ENCODE results near the gene PRDM1.

Gene PRDM1

DNA sequence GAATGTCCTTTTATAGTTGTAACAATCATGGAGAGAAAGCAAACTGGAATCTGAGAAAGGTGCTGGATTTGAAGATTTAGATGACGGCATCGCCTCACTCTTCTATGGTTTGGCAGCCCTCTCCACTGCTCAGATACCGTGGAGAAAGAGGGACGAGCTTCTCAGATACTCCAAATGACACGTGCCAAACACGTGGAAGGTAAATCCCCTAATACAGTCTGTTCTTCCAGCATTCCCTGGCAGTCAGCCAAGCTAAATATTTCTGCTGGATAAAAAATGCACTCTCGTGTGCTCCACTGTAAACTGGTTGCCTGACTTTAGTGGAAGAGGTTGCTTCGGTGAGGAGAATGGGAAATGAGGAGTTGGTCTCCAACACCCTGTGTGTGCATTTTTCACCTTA is 16.7 kb upstream of the PRDM1 start:
- TF ChIP-seq CTCF (IDR thresholded peaks at IDR 0.05; ENCODE audit: low read depth, low read length, missing control alignments): no peak
- no peak for DNase-seq (ENCODE audit: low read depth)
- H3K4me3 ChIP-seq (ENCODE audit: low read depth, low read length): no peak overlapping the region

- no peak for TF ChIP-seq CTCF (IDR thresholded peaks at IDR 0.05; ENCODE audit: low read depth, low read length, missing control alignments)
- no peak overlapping the region for H3K4me3 ChIP-seq (ENCODE audit: low read depth, low read length)
- DNase-seq (ENCODE audit: low read depth): no peak
These were observed 15.5 kb upstream of the PRDM1 start for GRCh38 chr6:106070636-106071035.

GRCh38 chr6:106072501-106073090 is 13.5 kb upstream of the PRDM1 start:
- H3K4me3 ChIP-seq (ENCODE audit: low read depth, low read length): no peak overlapping the region
- DNase-seq (ENCODE audit: low read depth): no peak
- no peak for TF ChIP-seq CTCF (IDR thresholded peaks at IDR 0.05; ENCODE audit: low read depth, low read length, missing control alignments)

DNA sequence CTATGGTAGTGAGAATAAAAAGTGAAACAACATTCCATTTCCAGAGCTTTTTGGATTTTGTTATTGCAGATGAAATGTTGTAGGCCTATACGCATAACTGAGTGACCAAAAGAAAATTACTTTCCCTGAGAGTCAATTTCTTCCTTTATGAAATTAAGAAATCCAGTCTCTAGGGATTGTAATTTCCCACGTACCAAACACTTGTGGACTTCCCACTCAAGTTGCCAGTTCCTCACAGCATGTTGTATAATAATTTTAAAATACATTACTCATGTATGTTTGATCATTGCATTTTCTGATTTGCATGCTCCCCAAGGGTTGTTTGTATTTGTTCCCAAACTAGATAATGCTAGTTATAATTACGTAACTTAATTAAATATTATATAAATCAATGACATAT is 12.0 kb upstream of the PRDM1 start:
- no peak for DNase-seq (ENCODE audit: low read depth)
- TF ChIP-seq CTCF (IDR thresholded peaks at IDR 0.05; ENCODE audit: low read depth, low read length, missing control alignments): no peak
- no peak overlapping the region for H3K4me3 ChIP-seq (ENCODE audit: low read depth, low read length)

- no peak overlapping the region for H3K4me3 ChIP-seq (ENCODE audit: low read depth, low read length)
- TF ChIP-seq CTCF (IDR thresholded peaks at IDR 0.05; ENCODE audit: low read depth, low read length, missing control alignments): no peak
- no peak for DNase-seq (ENCODE audit: low read depth)
These were observed 10.0 kb upstream of the PRDM1 start for GRCh38 chr6:106076139-106076538.

DNA sequence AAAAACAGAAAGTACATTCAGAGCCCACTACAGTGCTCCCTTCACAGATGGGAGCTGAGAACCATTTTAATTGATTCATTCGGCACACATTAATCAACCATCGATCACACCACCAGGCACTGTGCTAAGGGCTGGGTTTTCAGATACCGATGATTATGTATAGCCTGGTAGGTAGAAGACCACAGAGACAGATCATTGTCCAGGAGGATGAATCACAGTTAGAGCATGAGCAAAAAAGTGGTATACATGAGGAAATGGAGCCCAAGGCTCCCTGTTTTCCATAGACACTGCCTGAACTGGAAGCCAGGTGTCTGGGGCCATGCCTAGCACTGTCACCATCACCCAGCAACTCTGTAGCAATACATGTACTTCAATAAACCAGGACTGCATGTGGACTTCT is 9.0 kb upstream of the PRDM1 start:
- H3K4me3 ChIP-seq (ENCODE audit: low read depth, low read length): no peak overlapping the region
- no peak for DNase-seq (ENCODE audit: low read depth)
- no peak for TF ChIP-seq CTCF (IDR thresholded peaks at IDR 0.05; ENCODE audit: low read depth, low read length, missing control alignments)

DNA sequence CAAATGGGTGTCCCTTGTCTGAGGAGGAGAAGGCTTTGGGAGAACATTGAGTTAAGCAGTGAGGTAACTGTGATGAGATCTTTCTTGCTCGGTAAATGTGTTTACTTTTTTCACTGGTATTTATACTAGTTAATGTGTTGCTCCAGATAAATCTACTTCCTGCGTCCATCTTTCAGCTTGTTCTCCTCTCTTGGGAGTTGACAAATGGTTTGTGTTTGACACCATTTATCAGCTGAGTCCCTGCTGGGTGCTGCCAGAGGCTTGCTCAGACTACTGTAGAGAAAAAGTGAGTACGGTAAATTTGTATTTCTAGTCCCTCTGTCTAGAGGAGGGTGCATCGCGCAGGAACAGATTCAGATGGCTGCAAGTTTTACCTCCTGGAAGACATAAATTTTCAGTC is 8.3 kb upstream of the PRDM1 start:
- no peak for TF ChIP-seq CTCF (IDR thresholded peaks at IDR 0.05; ENCODE audit: low read depth, low read length, missing control alignments)
- DNase-seq (ENCODE audit: low read depth): no peak
- no peak overlapping the region for H3K4me3 ChIP-seq (ENCODE audit: low read depth, low read length)
